ENCODE results near the gene FAM107B.

DNA sequence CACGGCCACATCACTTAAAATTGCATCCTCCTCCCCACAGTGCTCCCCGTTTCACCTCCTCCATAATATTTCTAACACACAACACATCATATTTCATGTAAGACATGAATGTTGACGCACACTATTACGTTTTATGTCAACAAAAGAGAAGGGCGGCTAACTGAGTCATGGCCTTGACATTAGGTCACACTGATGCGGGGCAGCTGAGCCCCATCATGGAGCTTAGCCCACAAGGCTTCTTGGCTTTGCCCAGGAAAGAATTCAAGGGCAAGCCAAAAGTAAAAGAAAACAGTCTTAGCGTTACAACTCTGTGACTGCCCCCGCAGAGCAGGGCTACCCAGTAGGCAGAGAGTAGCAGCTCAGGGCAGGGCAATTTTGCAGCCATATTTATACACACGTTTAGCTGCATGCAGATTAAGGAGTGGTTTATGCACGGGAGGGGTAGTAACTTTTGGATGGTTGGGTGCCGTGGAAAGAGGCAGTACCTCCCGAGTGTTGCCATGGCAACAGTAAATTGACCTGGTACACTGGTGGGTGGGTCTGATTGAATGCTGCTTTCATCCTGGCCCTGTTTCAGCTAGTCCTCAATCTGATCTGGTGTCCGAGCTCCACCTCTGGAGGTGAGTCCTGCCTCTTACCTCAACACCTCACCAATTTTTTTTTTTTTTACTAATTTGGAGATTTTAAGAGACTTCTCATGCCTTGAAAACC, 287.8 kb downstream of the FAM107B start:
- TF ChIP-seq, protein P1, sequence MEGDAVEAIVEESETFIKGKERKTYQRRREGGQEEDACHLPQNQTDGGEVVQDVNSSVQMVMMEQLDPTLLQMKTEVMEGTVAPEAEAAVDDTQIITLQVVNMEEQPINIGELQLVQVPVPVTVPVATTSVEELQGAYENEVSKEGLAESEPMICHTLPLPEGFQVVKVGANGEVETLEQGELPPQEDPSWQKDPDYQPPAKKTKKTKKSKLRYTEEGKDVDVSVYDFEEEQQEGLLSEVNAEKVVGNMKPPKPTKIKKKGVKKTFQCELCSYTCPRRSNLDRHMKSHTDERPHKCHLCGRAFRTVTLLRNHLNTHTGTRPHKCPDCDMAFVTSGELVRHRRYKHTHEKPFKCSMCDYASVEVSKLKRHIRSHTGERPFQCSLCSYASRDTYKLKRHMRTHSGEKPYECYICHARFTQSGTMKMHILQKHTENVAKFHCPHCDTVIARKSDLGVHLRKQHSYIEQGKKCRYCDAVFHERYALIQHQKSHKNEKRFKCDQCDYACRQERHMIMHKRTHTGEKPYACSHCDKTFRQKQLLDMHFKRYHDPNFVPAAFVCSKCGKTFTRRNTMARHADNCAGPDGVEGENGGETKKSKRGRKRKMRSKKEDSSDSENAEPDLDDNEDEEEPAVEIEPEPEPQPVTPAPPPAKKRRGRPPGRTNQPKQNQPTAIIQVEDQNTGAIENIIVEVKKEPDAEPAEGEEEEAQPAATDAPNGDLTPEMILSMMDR (IDR thresholded peaks at IDR 0.05), result no peak
- TF ChIP-seq POLR2A (IDR thresholded peaks at IDR 0.05), result no peak

Data from heart left ventricle (tissue), 13 donors.